HepG2 (cell line): ENCODE measurements around the gene CENPK. TPM values are rescaled to one million over a fixed set of nuclear protein-coding genes. Genes with fewer than 3 reads are reported as not detected.

Experiments used
- ATAC-seq: fragments of 200-7000 bp; cut with Tn5 transposase; 3 replicates; pipeline ENCODE4 v1.9.1; 2020; ENCODE audit warnings: mild to moderate bottlenecking, moderate library complexity
- BruUV-seq: library from RNA; stranded (reverse); fragments of 400-500 nt; replicated peaks from 2 replicates; lab custom pipeline; 2021; lab: Mats Ljungman, UMichigan
- CTCF ChIA-PET: fragments of 300-600 bp; formaldehyde crosslinking; extraction: SDS; loops from one replicate; lab custom pipeline; 2021; ENCODE audit warnings: low total read pairs, inconsistent platforms, low intra/inter-chr PET ratio; lab: Yijun Ruan, JAX
- POLR2A ChIA-PET: fragments of 350-600 bp; sonication (Branson Sonifier 250); formaldehyde crosslinking; loops from one replicate; lab custom pipeline; 2020; ENCODE audit warnings: antibody characterized with exemption, inconsistent platforms; lab: Yijun Ruan, JAX
- DNase-seq: peaks from one replicate; pipeline ENCODE4 v3.0.0-alpha.2; 2015; ENCODE audit warnings: low spot score
- FAIRE-seq: peaks from 3 replicates; lab custom pipeline; 2011; peaks lifted over from hg19 to GRCh38; lab: Jason Lieb, UNC
- H2AFZ ChIP-seq: one replicate; pipeline ENCODE4 v1.6.1; 2011; ENCODE audit warnings: low read length, inconsistent platforms
- H3K27ac ChIP-seq: fragments of 300-600 bp; 3 replicates; pipeline ENCODE4 v1.8.0; 2011; ENCODE audit warnings: mixed run types, mild to moderate bottlenecking, mixed read lengths, low read length, inconsistent platforms; ENCODE audit not compliant: insufficient read depth; ENCODE audit errors: extremely low read length
- H3K27me3 ChIP-seq, 2 experiments: fragments of 200-600 bp in 1 of 2; 2 replicates in 1 of 2; 3 replicates in 1 of 2; pipeline versions ENCODE4 v1.6.0 to v1.8.0; 2011; ENCODE audit warnings: low read length in 2 of 2, mild to moderate bottlenecking in 2 of 2, moderate library complexity in 2 of 2, inconsistent platforms in 1 of 2; ENCODE audit not compliant: insufficient read depth in 2 of 2, control insufficient read depth in 1 of 2
- H3K36me3 ChIP-seq, 2 experiments: fragments of 200-600 bp in 1 of 2; replicated peaks in 1 of 2; 2 replicates in 1 of 2; 3 replicates in 1 of 2; pipeline versions ENCODE4 v1.5.1 to v1.8.0; 2011; ENCODE audit warnings: low read length in 2 of 2, inconsistent platforms in 1 of 2; ENCODE audit not compliant: insufficient read depth in 2 of 2, control insufficient read depth in 1 of 2
- H3K4me1 ChIP-seq: 2 replicates; pipeline ENCODE4 v1.5.1; 2012; ENCODE audit warnings: low read length, inconsistent platforms; ENCODE audit not compliant: insufficient read depth
- H3K4me2 ChIP-seq: 2 replicates; pipeline ENCODE4 v1.6.0; 2011; ENCODE audit warnings: low read depth, low read length, inconsistent platforms
- H3K4me3 ChIP-seq, 3 experiments: fragments of 200-600 bp in 1 of 3; sonication (generic), shearing (Covaris generic) in 1 of 3; replicated peaks in 1 of 3; 2 replicates each; pipeline ENCODE4 v1.5.1; 2011 to 2016; ENCODE audit warnings: low read length in 3 of 3, inconsistent platforms in 2 of 3, low read depth in 2 of 3, mild to moderate bottlenecking in 2 of 3, control low read depth in 1 of 3, mixed read lengths in 1 of 3; ENCODE audit not compliant: insufficient read depth in 1 of 3
- H3K79me2 ChIP-seq: one replicate; pipeline ENCODE4 v1.6.1; 2011; ENCODE audit warnings: low read length, inconsistent platforms; ENCODE audit not compliant: insufficient read depth
- H3K9ac ChIP-seq: 2 replicates; pipeline ENCODE4 v1.6.0; 2011; ENCODE audit warnings: mild to moderate bottlenecking, low read depth, low read length, inconsistent platforms; ENCODE audit not compliant: insufficient read depth
- H3K9me3 ChIP-seq: 2 replicates; pipeline ENCODE4 v1.5.1; 2012; ENCODE audit warnings: mild to moderate bottlenecking, low read length
- H4K20me1 ChIP-seq: 2 replicates; pipeline ENCODE4 v1.6.0; 2011; ENCODE audit warnings: inconsistent platforms, mild to moderate bottlenecking, low read length, moderate library complexity; ENCODE audit not compliant: insufficient read depth
- CHD2 ChIP-seq: IDR thresholded peaks from 2 replicates; pipeline ENCODE4 v1.6.1; 2011; ENCODE audit warnings: low read depth, low read length, improper control_type of control experiment
- CSRNP2 ChIP-seq: sonication (generic); formaldehyde crosslinking; conservative IDR thresholded peaks from 2 replicates; pipeline ENCODE4 v1.8.0; 2022; ENCODE audit warnings: low read depth, missing genetic modification reagents
- HIC2 ChIP-seq: sonication (generic); formaldehyde crosslinking; IDR thresholded peaks from 2 replicates; pipeline ENCODE4 v1.9.0; 2022; ENCODE audit warnings: low read depth, missing genetic modification reagents
- HNF1B ChIP-seq: sonication (generic); formaldehyde crosslinking; IDR thresholded peaks from 2 replicates; pipeline ENCODE4 v1.5.1; 2020; ENCODE audit warnings: mild to moderate bottlenecking, moderate library complexity, missing genetic modification reagents
- KAT2B ChIP-seq: fragments of 150-350 bp; IDR thresholded peaks from 2 replicates; pipeline ENCODE4 v1.6.1; 2014; ENCODE audit warnings: low read depth, low read length, borderline replicate concordance
- MEIS1 ChIP-seq: sonication (generic); formaldehyde crosslinking; IDR thresholded peaks from 2 replicates; pipeline ENCODE4 v1.9.0; 2021; ENCODE audit warnings: mild to moderate bottlenecking, missing genetic modification reagents, moderate library complexity, borderline replicate concordance
- MXD3 ChIP-seq: IDR thresholded peaks from 2 replicates; pipeline ENCODE4 v1.6.1; 2016; ENCODE audit warnings: mild to moderate bottlenecking, missing biosample characterization, missing genetic modification reagents
- PHB2 ChIP-seq: fragments of 450-650 bp; IDR thresholded peaks from 2 replicates; pipeline ENCODE4 v1.6.1; 2018; ENCODE audit not compliant: partially characterized antibody
- SRY ChIP-seq: sonication (generic); formaldehyde crosslinking; IDR thresholded peaks from 2 replicates; pipeline ENCODE4 v1.8.0; 2022; ENCODE audit warnings: mild to moderate bottlenecking, missing genetic modification reagents
- TRAFD1 ChIP-seq: sonication (generic); formaldehyde crosslinking; IDR thresholded peaks from 2 replicates; pipeline ENCODE4 v1.5.1; 2020; ENCODE audit warnings: missing genetic modification reagents, mild to moderate bottlenecking, borderline replicate concordance
- ZBED4 ChIP-seq: sonication (generic); formaldehyde crosslinking; IDR thresholded peaks from 2 replicates; pipeline ENCODE4 v1.4.0; 2020; ENCODE audit warnings: missing genetic modification reagents, borderline replicate concordance
- ZNF629 ChIP-seq: sonication (generic); formaldehyde crosslinking; conservative IDR thresholded peaks from 2 replicates; pipeline ENCODE4 v1.5.0; 2020; ENCODE audit warnings: missing genetic modification reagents
- ZNF7 ChIP-seq: IDR thresholded peaks from 2 replicates; pipeline ENCODE4 v1.6.1; 2016; ENCODE audit warnings: missing biosample characterization, missing genetic modification reagents
- ZNF788 ChIP-seq: sonication (generic); formaldehyde crosslinking; IDR thresholded peaks from 2 replicates; pipeline ENCODE4 v1.5.0; 2020; ENCODE audit warnings: mild to moderate bottlenecking, missing genetic modification reagents, borderline replicate concordance
- WGBS: methylation state at CpG from one replicate; pipeline ENCODE4 v1.1.6; 2017; ENCODE audit warnings: low lambda C conversion rate; 5-methylcytosine and 5-hydroxymethylcytosine counted together
- in situ Hi-C: cut with HindIII; loops from 2 replicates; pipeline ENCODE4 v1.10.0; 2017; ENCODE audit warnings: low pct_unique_long_range_greater_than_20kb; ENCODE audit not compliant: extremely low pct_ligation_motif_present
- intact Hi-C: fragments of 100-400 bp; cut with micrococcal nuclease; formaldehyde crosslinking; loops from one replicate; pipeline ENCODE4 v1.10.0; 2022; ENCODE audit not compliant: unreplicated experiment
- polyA plus RNA-seq, 8 experiments: library from polyadenylated mRNA; depleted of rRNA in 3 of 8; stranded (reverse) in 7 of 8; unstranded in 1 of 8; fragments of >200 nt; fragmentation: Illumina TruSeq in 4 of 8; extraction: Trizol in 4 of 8; gene quantifications; 2 replicates each; pipeline versions ENCODE4 v1.2.1 to v1.2.3, GENCODE V29; 2011 to 2016; ENCODE audit warnings: low read depth in 4 of 8, missing spikeins in 1 of 8, mixed read lengths in 1 of 8; ENCODE audit not compliant: insufficient read depth in 1 of 8
- total RNA-seq, 5 experiments: library from RNA; depleted of rRNA; stranded (reverse); fragments of >200 nt; fragmentation: Illumina TruSeq; extraction: Trizol; gene quantifications; 2 replicates each; pipeline ENCODE4 v1.2.3, GENCODE V29; 2016; ENCODE audit warnings: low read depth in 1 of 5

Gene CENPK
- total and polyA plus RNA-seq, 2 of the 13 experiments (the other 11 are each of a cell fraction or from before 2014, with no cell fraction given), result 14.3 to 54.4 TPM

GRCh38 chr5:65506961-65507360, 56.0 kb downstream of the CENPK start:
- intact Hi-C loops, result no loop called here
- in situ Hi-C loops, result no loop called here
- no peak overlapping the region for H3K4me3 ChIP-seq
- no peak for DNase-seq
- no peak overlapping the region for H3K4me2 ChIP-seq
- BruUV-seq, result no TSS peak
- no peaks in the 10 kb centered on the region for H4K20me1 ChIP-seq
- TF ChIP-seq TRAFD1 (CRISPR knock-in tag) (no peak), ZBED4 (no peak), CHD2 (no peak), SRY (CRISPR knock-in tag) (no peak), ZNF7 (no peak), HIC2 (no peak), ZNF788 (CRISPR knock-in tag) (no peak), CSRNP2 (CRISPR knock-in tag) (no peak), KAT2B (no peak), MEIS1 (CRISPR knock-in tag) (no peak), HNF1B (CRISPR knock-in tag) (no peak), ZNF629 (CRISPR knock-in tag) (no peak), PHB2 (no peak), MXD3 (no peak)
- ChIA-PET POLR2A (no interaction called here), CTCF (no interaction called here)
- H3K9ac ChIP-seq, result no peak overlapping the region
- H3K79me2 ChIP-seq, result no peaks in the 10 kb centered on the region
- no peaks in the 10 kb centered on the region for H3K36me3 ChIP-seq
- ATAC-seq, result no peak
- no peaks in the 10 kb centered on the region for H3K27me3 ChIP-seq
- WGBS, result 92% methylated on average over 3 of the region's 3 CpGs
- H3K9me3 ChIP-seq, result no peaks in the 10 kb centered on the region
- no peak for FAIRE-seq
- no peak overlapping the region for H3K27ac ChIP-seq
- H3K4me1 ChIP-seq, result peaks cover 2% of the 10 kb centered on the region; the same call in 1 of the 2 replicates
- H2AFZ ChIP-seq, result no peak overlapping the region
